Neural cell (in vitro differentiated cells): Measurements from ENCODE around the gene DHDH. TPM values are rescaled to one million over a fixed set of nuclear protein-coding genes. Genes with fewer than 3 reads are reported as not detected.

Source experiments
- H2AFZ ChIP-seq: fragments of 200-600, 300-800 bp; sonication (generic), shearing (Covaris generic); 2 replicates; pipeline ENCODE4 v1.6.0; 2014; ENCODE audit warnings: low read depth, mild to moderate bottlenecking, antibody characterized with exemption, low read length, moderate library complexity
- H3F3A ChIP-seq: fragments of 200-600 bp; shearing (Covaris generic); 2 replicates; pipeline ENCODE4 v1.6.1; 2016; ENCODE audit warnings: mild to moderate bottlenecking, moderate library complexity, mixed read lengths, antibody characterized with exemption, low read length; ENCODE audit not compliant: insufficient read depth, poor library complexity, severe bottlenecking
- H3K27ac ChIP-seq: fragments of 200-600, 300-800 bp; sonication (generic), shearing (Covaris generic); 2 replicates; pipeline ENCODE4 v1.5.1; 2014; ENCODE audit warnings: mild to moderate bottlenecking, low read length, moderate library complexity
- H3K27me3 ChIP-seq: fragments of 300-800, 200-600 bp; sonication (generic), shearing (Covaris generic); 2 replicates; pipeline ENCODE4 v1.6.0; 2014; ENCODE audit warnings: mild to moderate bottlenecking, low read depth, low read length, moderate library complexity; ENCODE audit not compliant: insufficient read depth
- H3K36me3 ChIP-seq: fragments of 300-800, 200-600 bp; sonication (generic), shearing (Covaris generic); 2 replicates; pipeline ENCODE4 v1.5.1; 2014; ENCODE audit warnings: mild to moderate bottlenecking, antibody characterized with exemption, low read length, moderate library complexity; ENCODE audit not compliant: insufficient read depth
- H3K4me2 ChIP-seq: fragments of 300-800, 200-600 bp; sonication (generic), shearing (Covaris generic); 2 replicates; pipeline ENCODE4 v1.6.0; 2014; ENCODE audit warnings: mild to moderate bottlenecking, low read length
- H3K4me3 ChIP-seq: fragments of 300-800, 200-600 bp; sonication (generic), shearing (Covaris generic); 2 replicates; pipeline ENCODE4 v1.5.1; 2014; ENCODE audit warnings: mild to moderate bottlenecking, low read length, moderate library complexity
- H3K79me2 ChIP-seq: fragments of 200-600 bp; shearing (Covaris generic); replicated peaks from 2 replicates; pipeline ENCODE4 v1.6.0; 2014; ENCODE audit warnings: mild to moderate bottlenecking, low read length, moderate library complexity; ENCODE audit not compliant: insufficient read depth
- H3K9ac ChIP-seq: fragments of 300-800, 200-600 bp; sonication (generic), shearing (Covaris generic); 2 replicates; pipeline ENCODE4 v1.6.1; 2016; ENCODE audit warnings: mild to moderate bottlenecking, low read length, mixed read lengths
- H3K9me2 ChIP-seq: fragments of 200-600 bp; shearing (Covaris generic); 2 replicates; pipeline ENCODE4 v1.6.1; 2016; ENCODE audit warnings: mild to moderate bottlenecking, low read length, mixed read lengths; ENCODE audit not compliant: insufficient read depth
- H3K9me3 ChIP-seq: fragments of 200-600, 300-800 bp; sonication (generic), shearing (Covaris generic); 2 replicates; pipeline ENCODE4 v1.6.1; 2016; ENCODE audit warnings: mild to moderate bottlenecking, mixed run types, low read length, moderate library complexity, mixed read lengths
- H4K20me1 ChIP-seq: fragments of 200-600 bp; shearing (Covaris generic); 2 replicates; pipeline ENCODE4 v1.6.1; 2016; ENCODE audit warnings: mild to moderate bottlenecking, mixed run types; ENCODE audit not compliant: insufficient read depth
- CTCF ChIP-seq: fragments of 450-650 bp; IDR thresholded peaks from 2 replicates; pipeline ENCODE4 v1.5.1; 2014; ENCODE audit warnings: antibody characterized with exemption, mild to moderate bottlenecking, moderate library complexity; ENCODE audit not compliant: poor library complexity, severe bottlenecking
- EP300 ChIP-seq: fragments of 450-650 bp; conservative IDR thresholded peaks from 2 replicates; pipeline ENCODE4 v1.6.1; 2014; ENCODE audit warnings: antibody characterized with exemption, mild to moderate bottlenecking, moderate library complexity; ENCODE audit not compliant: poor library complexity, severe bottlenecking
- EZH2 ChIP-seq: fragments of 200-600, 300-800 bp; shearing (Covaris generic), sonication (generic); IDR thresholded peaks from 2 replicates; pipeline ENCODE4 v1.6.1; 2014; ENCODE audit warnings: antibody characterized with exemption, low read length, borderline replicate concordance, mild to moderate bottlenecking; ENCODE audit not compliant: insufficient read depth, poor library complexity, severe bottlenecking
- MXI1 ChIP-seq: fragments of 450-650 bp; conservative IDR thresholded peaks from 2 replicates; pipeline ENCODE4 v1.6.1; 2014; ENCODE audit warnings: antibody characterized with exemption, mild to moderate bottlenecking; ENCODE audit not compliant: poor library complexity, severe bottlenecking
- POLR2AphosphoS5 ChIP-seq: IDR thresholded peaks from 2 replicates; pipeline ENCODE4 v1.6.1; 2012
- RAD21 ChIP-seq: fragments of 450-650 bp; conservative IDR thresholded peaks from 2 replicates; pipeline ENCODE4 v1.6.1; 2014; ENCODE audit warnings: antibody characterized with exemption, mild to moderate bottlenecking, moderate library complexity
- REST ChIP-seq: IDR thresholded peaks from 2 replicates; pipeline ENCODE4 v1.6.1; 2012; ENCODE audit warnings: borderline replicate concordance
- SMC3 ChIP-seq: fragments of 450-650 bp; conservative IDR thresholded peaks from 2 replicates; pipeline ENCODE4 v1.6.1; 2014; ENCODE audit warnings: antibody characterized with exemption, mild to moderate bottlenecking, moderate library complexity; ENCODE audit not compliant: poor library complexity
- TAF1 ChIP-seq: IDR thresholded peaks from 2 replicates; pipeline ENCODE4 v1.6.1; 2012; ENCODE audit warnings: low read depth
- polyA plus RNA-seq: library from polyadenylated mRNA; depleted of rRNA; stranded (reverse); fragments of >200 nt; gene quantifications from 2 replicates; pipeline ENCODE4 v1.2.3, GENCODE V29; 2014

Gene DHDH
- polyA plus RNA-seq, 1 donor from 2014 or later = 4.8 TPM

- TF ChIP-seq RAD21 = no peak
- TF ChIP-seq REST = peak; percentile 60
- peak; percentile 23 for TF ChIP-seq SMC3
- no peak for TF ChIP-seq CTCF
- no peak for TF ChIP-seq EP300
- TF ChIP-seq EZH2 = no peak
- TF ChIP-seq POLR2AphosphoS5 = peak; percentile 94
- peak; percentile 83 for TF ChIP-seq TAF1
- no peak for TF ChIP-seq MXI1
- Histone ChIP-seq H3K36me3 (no peaks in the 10 kb centered on the region), H3K4me2 (peak within 1 kb of the TSS; percentile 81), H3F3A (no peaks in the 10 kb centered on the region), H3K9me3 (no peaks in the 10 kb centered on the region), H3K4me3 (peak within 1 kb of the TSS; percentile 80), H3K79me2 (peaks cover 6% of the 10 kb centered on the region), H3K27me3 (no peaks in the 10 kb centered on the region), H3K27ac (peak within 1 kb of the TSS; percentile 81), H2AFZ (peak within 1 kb of the TSS; percentile 3), H4K20me1 (no peaks in the 10 kb centered on the region), H3K9ac (peak within 1 kb of the TSS; percentile 89), H3K9me2 (no peaks in the 10 kb centered on the region)
These were observed 31.7 kb downstream of the DHDH start, which contains the start of gene FTL for GRCh38 chr19:48965040-48965805. FTL (plus strand) TSS chr19:48965309; CDS start chr19:48965508, 199 bp downstream.

- H3K27me3 ChIP-seq = no peaks in the 10 kb centered on the region
- peak overlapping the region; percentile 80 for H3K4me3 ChIP-seq
- no peaks in the 10 kb centered on the region for H3F3A ChIP-seq
- peak; percentile 57 for TF ChIP-seq POLR2AphosphoS5
- TF ChIP-seq MXI1 = peak; percentile 96
- no peak for TF ChIP-seq RAD21
- peak overlapping the region; percentile 3 for H2AFZ ChIP-seq
- no peaks in the 10 kb centered on the region for H4K20me1 ChIP-seq
- H3K27ac ChIP-seq = peak overlapping the region; percentile 81
- H3K9me3 ChIP-seq = no peaks in the 10 kb centered on the region
- peak overlapping the region; percentile 81 for H3K4me2 ChIP-seq
- no peaks in the 10 kb centered on the region for H3K9me2 ChIP-seq
- H3K9ac ChIP-seq = peak overlapping the region; percentile 89
- peaks cover 6% of the 10 kb centered on the region for H3K79me2 ChIP-seq
- H3K36me3 ChIP-seq = no peaks in the 10 kb centered on the region
These were observed 32.5 kb downstream of the DHDH start for GRCh38 chr19:48965806-48966540.
